DOHH2 (cell line): ENCODE measurements around the gene AKAP8.
"Not testable (repeated sequence)": the region's sequence is repeated elsewhere in the genome, so short reads cannot be mapped to it uniquely, and the experiment has no call there.

ENCODE experiments used
- H3F3A ChIP-seq: fragments of 200-600 bp; sonication (generic), shearing (Covaris generic); 2 replicates; pipeline ENCODE4 v1.6.0; 2016; ENCODE audit warnings: antibody characterized with exemption, mild to moderate bottlenecking; ENCODE audit not compliant: control insufficient read depth, insufficient read depth
- H3K27ac ChIP-seq: fragments of 200-600 bp; sonication (generic); 2 replicates; pipeline ENCODE4 v1.5.1; 2014; ENCODE audit warnings: low read depth, mild to moderate bottlenecking, low read length, moderate library complexity
- H3K27me3 ChIP-seq: fragments of 200-600 bp; sonication (generic); 2 replicates; pipeline ENCODE4 v1.6.1; 2014; ENCODE audit warnings: mild to moderate bottlenecking, low read length, mixed read lengths; ENCODE audit not compliant: control insufficient read depth
- H3K36me3 ChIP-seq: fragments of 200-600 bp; sonication (generic); 2 replicates; pipeline ENCODE4 v1.6.1; 2014; ENCODE audit warnings: mild to moderate bottlenecking, low read length, moderate library complexity, mixed read lengths; ENCODE audit not compliant: control insufficient read depth
- H3K4me1 ChIP-seq: fragments of 200-600 bp; sonication (generic); 2 replicates; pipeline ENCODE4 v1.6.1; 2014; ENCODE audit warnings: mild to moderate bottlenecking, low read length, mixed read lengths; ENCODE audit not compliant: control insufficient read depth
- H3K4me2 ChIP-seq: fragments of 200-600 bp; sonication (generic); 2 replicates; pipeline ENCODE4 v1.6.0; 2014; ENCODE audit warnings: mild to moderate bottlenecking, low read length, moderate library complexity
- H3K4me3 ChIP-seq: fragments of 200-600 bp; sonication (generic); 2 replicates; pipeline ENCODE4 v1.5.1; 2014; ENCODE audit warnings: mild to moderate bottlenecking, low read length, mixed read lengths
- H3K79me2 ChIP-seq: fragments of 200-600 bp; sonication (generic); 2 replicates; pipeline ENCODE4 v1.6.1; 2014; ENCODE audit warnings: mild to moderate bottlenecking, low read length, mixed read lengths; ENCODE audit not compliant: control insufficient read depth
- H3K9me2 ChIP-seq: fragments of 200-600 bp; sonication (generic); replicated peaks from 2 replicates; pipeline ENCODE4 v1.6.1; 2014; ENCODE audit warnings: mild to moderate bottlenecking, low read length, mixed read lengths; ENCODE audit not compliant: control insufficient read depth
- H3K9me3 ChIP-seq: fragments of 200-600 bp; sonication (generic); 2 replicates; pipeline ENCODE4 v1.6.1; 2014; ENCODE audit warnings: antibody characterized with exemption, low read length, mixed read lengths; ENCODE audit not compliant: control insufficient read depth, insufficient read depth
- H4K20me1 ChIP-seq: fragments of 200-600 bp; sonication (generic); 2 replicates; pipeline ENCODE4 v1.6.0; 2014; ENCODE audit warnings: low read depth, mild to moderate bottlenecking, antibody characterized with exemption, low read length, moderate library complexity; ENCODE audit not compliant: control insufficient read depth, insufficient read depth
- CTCF ChIP-seq: fragments of 200-600 bp; sonication (generic); IDR thresholded peaks from one replicate; pipeline ENCODE4 v1.5.1; 2014; ENCODE audit warnings: antibody characterized with exemption, mild to moderate bottlenecking, low read depth, low read length; ENCODE audit not compliant: poor library complexity, severe bottlenecking
- EZH2phosphoT487 ChIP-seq: fragments of 200-600 bp; sonication (generic); IDR thresholded peaks from 2 replicates; pipeline ENCODE4 v1.6.1; 2017; ENCODE audit warnings: borderline replicate concordance, mild to moderate bottlenecking, antibody characterized with exemption, low read length, moderate library complexity, mixed read lengths

Gene AKAP8

DNA sequence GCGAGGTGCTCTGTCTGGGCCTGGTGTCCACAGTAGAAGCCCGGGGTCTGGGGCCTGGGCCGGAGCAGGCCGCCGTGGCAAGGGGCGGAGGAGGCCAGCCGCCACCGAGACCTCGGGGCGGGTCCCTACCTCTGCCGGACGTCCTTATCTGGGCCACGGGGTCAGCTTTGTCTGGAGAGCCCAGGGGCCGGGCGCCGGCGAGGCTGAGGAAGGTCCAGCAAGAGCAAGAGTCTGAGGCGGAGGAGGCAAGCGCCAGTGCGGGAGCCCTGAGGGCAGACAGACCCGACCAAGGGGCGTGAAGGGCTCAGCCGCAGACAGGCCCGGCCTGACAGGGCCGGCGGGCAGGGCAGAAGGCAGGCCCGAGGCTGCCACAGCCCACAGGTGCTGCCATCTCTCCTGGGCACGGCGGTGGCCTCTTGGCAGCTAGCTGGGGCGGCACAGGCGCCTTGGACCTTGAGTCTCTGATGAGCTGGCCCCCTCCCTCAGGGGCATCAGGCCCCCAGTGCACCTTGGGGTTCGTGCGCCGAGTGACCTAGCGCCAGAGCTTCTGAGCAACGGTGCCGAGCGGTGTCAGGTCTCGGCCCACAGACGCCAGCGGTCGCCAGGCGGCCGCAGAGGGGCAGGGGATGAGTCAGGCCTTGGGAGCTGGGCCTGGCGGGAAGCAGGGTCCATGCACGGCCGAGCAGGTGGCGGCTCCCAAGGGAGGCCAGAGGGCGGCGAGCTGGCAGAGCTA, 19.1 kb upstream of the AKAP8 start:
- no peaks in the 10 kb centered on the region for H3K27me3 ChIP-seq
- H3K36me3 ChIP-seq = peaks cover 89% of the 10 kb centered on the region
- TF ChIP-seq CTCF (no peak), EZH2phosphoT487 (no peak)
- H3K27ac ChIP-seq = no peak overlapping the region
- no peak overlapping the region for H3K4me2 ChIP-seq
- no peaks in the 10 kb centered on the region for H3K9me3 ChIP-seq
- 0 out of 2 replicates have a peak, but pooled peaks cover 3% of the 10 kb centered on the region for H3F3A ChIP-seq
- no peaks in the 10 kb centered on the region for H3K4me1 ChIP-seq
- H4K20me1 ChIP-seq = peaks cover 4% of the 10 kb centered on the region; the same call in 1 of the 2 replicates
- H3K79me2 ChIP-seq = peaks cover 23% of the 10 kb centered on the region
- H3K9me2 ChIP-seq = no peaks in the 10 kb centered on the region
- H3K4me3 ChIP-seq = no peak overlapping the region

DNA sequence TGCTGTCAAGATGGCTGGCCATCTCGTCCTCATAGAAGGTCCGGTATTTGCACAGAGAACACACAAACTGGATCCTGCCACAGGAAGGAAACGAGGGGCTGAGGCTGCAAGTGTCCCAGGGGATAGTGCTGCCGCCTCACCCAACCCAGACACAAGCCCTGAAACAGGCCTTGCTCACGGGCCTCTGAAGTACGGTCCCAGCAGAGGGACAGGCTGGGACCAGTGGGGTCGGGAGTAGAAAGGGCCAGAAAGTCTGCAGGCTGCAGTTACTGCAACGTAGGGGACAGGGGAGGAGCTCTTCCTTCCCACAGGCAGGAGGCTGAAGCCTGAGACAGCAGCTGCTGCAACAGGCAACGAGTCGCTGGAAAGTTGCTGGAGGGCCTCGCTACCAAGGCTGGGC, 18.2 kb upstream of the AKAP8 start:
- peaks cover 89% of the 10 kb centered on the region for H3K36me3 ChIP-seq
- TF ChIP-seq CTCF = no peak
- TF ChIP-seq EZH2phosphoT487 = no peak
- no peak overlapping the region for H3K27ac ChIP-seq
- peaks cover 21% of the 10 kb centered on the region for H3K79me2 ChIP-seq
- no peaks in the 10 kb centered on the region for H4K20me1 ChIP-seq
- H3K4me2 ChIP-seq = no peak overlapping the region
- no peak overlapping the region for H3K4me3 ChIP-seq
- no peaks in the 10 kb centered on the region for H3K9me2 ChIP-seq
- H3K27me3 ChIP-seq = no peaks in the 10 kb centered on the region
- no peaks in the 10 kb centered on the region for H3K4me1 ChIP-seq
- H3K9me3 ChIP-seq = no peaks in the 10 kb centered on the region
- 0 out of 2 replicates have a peak, but pooled peaks cover 3% of the 10 kb centered on the region for H3F3A ChIP-seq

GRCh38 chr19:15397236-15397635, 17.6 kb upstream of the AKAP8 start:
- no peak for TF ChIP-seq EZH2phosphoT487
- Histone ChIP-seq H3K9me3 (no peaks in the 10 kb centered on the region), H3K36me3 (peaks cover 85% of the 10 kb centered on the region), H4K20me1 (no peaks in the 10 kb centered on the region), H3K4me1 (no peaks in the 10 kb centered on the region), H3K27me3 (no peaks in the 10 kb centered on the region), H3K27ac (no peak overlapping the region), H3K4me2 (no peak overlapping the region), H3K79me2 (peaks cover 16% of the 10 kb centered on the region), H3K9me2 (no peaks in the 10 kb centered on the region), H3F3A (0 out of 2 replicates have a peak, but pooled peaks cover 3% of the 10 kb centered on the region), H3K4me3 (no peak overlapping the region)

DNA sequence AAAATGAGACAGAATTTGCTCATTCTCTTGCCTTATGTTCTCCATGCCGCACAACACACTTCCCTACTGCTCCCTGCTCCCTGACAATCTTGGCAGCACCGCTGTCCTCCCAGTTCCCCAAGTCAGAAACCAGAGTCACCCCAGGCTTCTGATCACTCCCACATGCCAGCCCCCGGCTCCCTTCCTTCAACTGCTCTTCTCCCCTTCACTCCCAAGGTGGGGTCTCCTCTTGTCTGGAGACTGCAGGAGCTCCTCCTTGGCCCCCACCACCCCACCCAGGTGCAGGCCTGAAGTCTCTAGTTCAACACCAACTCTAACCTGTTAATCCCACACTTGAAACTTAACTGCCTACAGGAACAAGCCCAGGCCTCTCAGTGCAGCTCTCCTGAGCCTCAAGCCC, 16.8 kb upstream of the AKAP8 start:
- H3K36me3 ChIP-seq = peaks cover 85% of the 10 kb centered on the region
- no peaks in the 10 kb centered on the region for H3K27me3 ChIP-seq
- H3K27ac ChIP-seq = no peak overlapping the region
- no peaks in the 10 kb centered on the region for H3K9me3 ChIP-seq
- H3K4me2 ChIP-seq = no peak overlapping the region
- H3K79me2 ChIP-seq = peaks cover 13% of the 10 kb centered on the region
- H3K4me3 ChIP-seq = no peak overlapping the region
- no peaks in the 10 kb centered on the region for H4K20me1 ChIP-seq
- TF ChIP-seq EZH2phosphoT487 = no peak
- TF ChIP-seq CTCF = no peak
- H3K4me1 ChIP-seq = no peaks in the 10 kb centered on the region
- 0 out of 2 replicates have a peak, but pooled peaks cover 3% of the 10 kb centered on the region for H3F3A ChIP-seq
- H3K9me2 ChIP-seq = no peaks in the 10 kb centered on the region

- peaks cover 81% of the 10 kb centered on the region for H3K36me3 ChIP-seq
- not testable (repeated sequence) for H3K9me2 ChIP-seq, H3K4me1 ChIP-seq, H3K4me3 ChIP-seq, H4K20me1 ChIP-seq, H3K9me3 ChIP-seq, H3K27me3 ChIP-seq, H3K4me2 ChIP-seq, H3F3A ChIP-seq, H3K27ac ChIP-seq
- H3K79me2 ChIP-seq = peaks cover 20% of the 10 kb centered on the region
These were observed 15.7 kb upstream of the AKAP8 start for GRCh38 chr19:15395251-15395650.
